ENCODE measurements around the gene CNFN.

Gene CNFN

DNA sequence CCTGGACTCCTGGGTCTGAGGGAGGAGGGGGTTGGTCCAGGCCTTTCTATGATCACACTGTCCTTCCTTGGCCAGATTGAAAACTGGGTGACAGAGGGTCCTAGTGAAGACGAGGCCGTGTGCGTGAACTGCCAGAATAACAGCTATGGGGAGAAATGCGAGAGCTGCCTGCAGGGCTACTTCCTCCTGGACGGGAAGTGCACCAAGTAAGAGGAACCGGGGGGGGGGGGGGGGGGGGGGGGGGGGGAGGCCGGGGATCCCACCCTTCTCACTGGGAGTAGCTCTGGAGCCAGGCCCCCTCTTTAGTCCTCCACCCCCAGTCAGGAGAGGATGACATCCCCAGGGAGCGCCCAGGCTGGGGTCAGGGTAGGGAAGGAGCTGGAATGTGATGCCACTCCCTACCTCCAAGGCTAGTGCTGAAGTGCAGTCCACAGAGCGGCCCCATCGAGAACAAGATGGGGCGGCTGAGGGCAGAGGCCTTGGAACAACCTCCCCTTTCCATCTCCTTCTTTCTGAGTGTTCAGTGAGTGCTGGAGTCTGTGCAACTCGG lies 19.4 kb downstream of the CNFN start:
- DNase-seq = no peak

DNA sequence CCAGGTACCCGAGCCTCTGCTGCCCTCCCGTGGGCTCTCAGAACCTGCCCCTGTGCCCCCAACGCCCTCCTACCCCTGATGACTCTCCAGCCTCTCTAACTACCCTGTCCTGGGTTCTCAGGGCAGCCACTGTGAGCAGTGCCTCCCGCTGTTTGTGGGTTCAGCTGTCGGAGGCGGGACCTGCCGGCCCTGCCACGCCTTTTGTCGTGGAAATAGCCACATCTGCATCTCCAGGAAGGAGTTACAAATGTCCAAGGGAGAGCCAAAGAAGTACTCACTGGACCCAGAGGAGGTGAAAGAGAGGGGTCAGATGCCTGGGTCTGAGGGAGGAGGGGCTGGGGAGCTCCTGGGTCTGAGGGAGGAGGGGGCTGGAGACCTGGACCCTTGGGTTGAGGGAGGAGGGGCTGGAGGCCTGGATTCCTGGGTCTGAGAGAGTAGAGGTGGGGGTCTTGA lies 20.0 kb downstream of the CNFN start:
- no peak for DNase-seq

DNA sequence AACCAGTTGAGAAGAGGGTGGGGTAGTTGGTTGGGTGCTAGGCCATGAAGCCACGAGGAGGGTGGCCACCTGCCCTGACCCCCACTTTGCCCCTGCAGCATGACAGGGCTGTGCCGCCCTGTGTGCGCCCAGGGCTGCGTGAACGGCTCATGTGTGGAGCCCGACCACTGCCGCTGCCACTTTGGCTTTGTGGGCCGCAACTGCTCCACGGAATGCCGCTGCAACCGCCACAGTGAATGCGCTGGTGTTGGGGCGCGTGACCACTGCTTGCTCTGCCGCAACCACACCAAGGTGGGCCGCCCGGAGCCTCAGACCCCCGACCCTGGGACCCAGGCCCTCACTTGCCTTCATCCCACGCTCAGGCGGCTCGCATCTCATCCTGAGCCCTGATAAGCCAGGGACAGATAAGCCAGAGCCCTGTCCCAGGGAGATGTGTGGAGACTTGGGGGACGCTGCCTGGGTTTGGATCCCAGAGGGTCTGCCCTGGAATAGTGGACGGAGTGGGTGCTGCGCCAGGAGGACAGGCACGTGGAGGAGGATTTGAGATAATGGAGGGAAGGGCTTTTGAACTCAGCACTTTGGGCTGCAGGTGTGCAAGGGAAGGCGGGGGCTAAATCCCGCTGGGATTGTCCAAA lies 20.5 kb downstream of the CNFN start:
- no peak for DNase-seq

DNA sequence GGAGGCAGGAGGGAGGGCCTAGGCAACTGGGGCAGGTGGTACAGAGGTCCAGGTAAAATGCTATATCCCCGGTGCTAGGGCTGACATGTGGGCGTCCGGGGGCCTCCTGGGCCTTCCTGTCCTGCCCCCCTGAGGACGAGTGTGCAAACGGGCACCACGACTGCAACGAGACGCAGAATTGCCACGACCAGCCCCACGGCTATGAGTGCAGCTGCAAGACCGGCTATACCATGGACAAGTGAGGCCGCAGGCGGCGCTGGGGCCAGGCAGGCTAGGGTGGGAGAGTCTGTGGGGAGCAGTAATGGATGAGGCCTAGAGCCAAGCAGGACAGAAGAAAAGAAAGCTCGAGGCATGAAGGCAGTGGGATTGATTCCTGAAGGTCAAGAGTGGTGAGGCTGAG lies 21.3 kb downstream of the CNFN start:
- DNase-seq = no peak

DNA sequence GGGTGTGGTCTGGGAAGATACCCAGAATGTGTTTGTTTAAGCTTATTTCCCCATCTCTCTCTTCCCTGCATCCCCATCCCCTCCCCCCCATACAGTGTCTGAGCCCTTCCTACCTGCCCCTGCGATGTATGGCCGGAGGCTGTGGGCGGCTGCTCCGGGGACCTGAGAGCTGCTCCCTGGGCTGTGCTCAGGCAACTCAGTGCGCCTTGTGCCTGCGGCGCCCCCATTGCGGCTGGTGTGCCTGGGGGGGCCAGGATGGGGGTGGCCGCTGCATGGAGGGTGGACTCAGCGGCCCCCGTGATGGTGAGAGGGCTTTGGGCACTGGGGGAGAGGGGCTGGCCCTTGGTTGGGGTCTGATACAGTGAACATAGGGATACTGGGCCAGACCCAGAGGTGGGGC lies 21.7 kb downstream of the CNFN start:
- no peak for DNase-seq

DNA sequence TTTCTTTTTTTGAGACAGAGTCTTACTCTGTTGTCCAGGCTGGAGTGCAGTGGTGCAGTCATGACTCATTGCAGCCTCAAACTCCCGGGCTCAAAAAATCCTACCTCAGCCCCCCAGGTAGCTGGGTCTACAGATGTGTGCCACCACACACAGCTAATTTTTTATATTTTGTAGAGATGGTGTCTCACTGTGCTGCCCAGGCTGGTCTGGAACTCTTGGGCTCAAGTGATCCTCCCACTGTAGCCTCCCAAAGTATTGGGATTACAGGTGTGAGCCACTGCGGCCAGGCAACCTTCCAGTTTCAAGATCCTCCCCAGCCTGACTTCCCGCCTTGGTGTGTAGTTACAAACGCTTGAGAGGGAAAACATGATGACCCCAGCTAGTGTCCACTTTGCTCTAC lies 22.2 kb downstream of the CNFN start:
- no peak for DNase-seq

DNA sequence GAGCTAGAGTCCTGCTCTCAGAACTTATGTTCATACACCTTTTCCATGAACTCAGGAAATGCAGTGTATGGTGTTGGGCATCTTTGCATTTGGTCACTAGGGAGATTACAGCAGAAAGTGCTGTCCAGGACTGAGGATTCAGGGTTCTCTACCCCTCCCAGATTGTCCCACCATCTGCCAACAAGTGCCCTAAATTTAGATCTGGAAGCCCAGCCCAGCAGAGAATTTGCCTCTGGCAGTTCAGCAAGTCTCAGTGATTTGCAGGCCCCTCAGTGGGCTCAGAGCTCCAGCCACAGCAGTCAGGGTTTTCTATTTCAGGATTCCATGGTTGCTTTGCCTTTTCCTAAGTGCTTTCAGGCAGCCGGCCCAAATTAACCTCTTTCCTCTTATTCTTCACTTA lies 23.4 kb downstream of the CNFN start:
- DNase-seq = no peak

DNA sequence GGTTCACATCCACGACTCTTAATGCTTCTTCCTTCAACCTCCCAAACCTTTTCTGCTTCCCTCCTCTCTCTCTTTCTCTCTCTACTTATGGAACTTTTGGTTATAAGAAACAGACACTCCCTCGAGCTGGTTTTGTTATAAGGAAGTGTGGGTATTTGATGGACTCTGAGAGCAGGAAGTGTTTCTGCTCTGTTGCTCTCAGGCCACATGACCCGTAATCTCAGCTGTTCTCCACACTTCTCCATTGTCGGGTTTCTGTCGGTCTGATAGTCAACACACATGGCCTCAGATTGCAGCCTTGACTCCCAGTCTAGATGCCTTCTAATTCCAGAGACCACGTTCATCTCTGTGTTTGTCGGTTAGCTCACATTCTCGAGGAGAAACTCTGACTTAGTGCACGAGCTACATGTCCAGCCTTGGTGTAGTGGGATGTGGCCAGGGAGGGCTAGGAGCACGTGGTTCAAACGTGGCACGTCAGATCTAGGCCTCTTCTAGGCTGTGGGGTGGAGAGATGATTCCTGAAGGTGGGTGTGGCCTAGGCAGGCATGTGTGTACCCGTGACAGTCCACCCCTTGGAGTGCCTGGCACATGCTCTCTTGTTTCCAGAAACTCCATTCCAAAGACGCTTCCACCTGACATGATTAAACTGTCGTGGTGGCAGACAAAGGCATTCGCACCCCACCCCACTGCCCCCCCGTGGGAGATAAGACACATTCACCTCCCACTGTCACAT lies 26.3 kb downstream of the CNFN start:
- no peak for DNase-seq

DNA sequence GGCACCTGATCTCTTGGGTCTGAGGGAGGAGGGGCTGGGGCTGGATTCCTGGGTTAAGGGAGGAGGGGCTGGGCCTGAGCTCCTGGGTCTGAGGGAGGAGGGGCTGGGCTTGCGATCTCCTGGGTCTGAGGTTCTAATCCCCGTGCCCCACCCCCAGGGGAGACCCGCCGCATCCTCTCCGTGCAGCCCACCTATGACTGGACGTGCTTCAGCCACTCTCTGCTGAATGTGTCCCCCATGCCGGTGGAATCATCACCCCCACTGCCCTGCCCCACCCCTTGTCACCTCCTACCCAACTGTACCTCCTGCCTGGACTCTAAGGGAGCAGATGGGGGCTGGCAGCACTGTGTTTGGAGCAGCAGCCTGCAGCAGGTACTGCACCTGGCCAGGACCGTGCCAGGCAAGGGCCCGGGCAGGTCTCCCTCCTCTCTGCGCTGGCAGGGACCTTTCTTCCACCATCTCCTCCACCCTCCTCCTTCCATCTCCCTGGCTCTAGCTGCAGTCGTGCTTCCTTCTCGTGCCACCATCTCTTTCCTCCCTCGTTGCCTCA lies 27.1 kb downstream of the CNFN start:
- DNase-seq = no peak

DNA sequence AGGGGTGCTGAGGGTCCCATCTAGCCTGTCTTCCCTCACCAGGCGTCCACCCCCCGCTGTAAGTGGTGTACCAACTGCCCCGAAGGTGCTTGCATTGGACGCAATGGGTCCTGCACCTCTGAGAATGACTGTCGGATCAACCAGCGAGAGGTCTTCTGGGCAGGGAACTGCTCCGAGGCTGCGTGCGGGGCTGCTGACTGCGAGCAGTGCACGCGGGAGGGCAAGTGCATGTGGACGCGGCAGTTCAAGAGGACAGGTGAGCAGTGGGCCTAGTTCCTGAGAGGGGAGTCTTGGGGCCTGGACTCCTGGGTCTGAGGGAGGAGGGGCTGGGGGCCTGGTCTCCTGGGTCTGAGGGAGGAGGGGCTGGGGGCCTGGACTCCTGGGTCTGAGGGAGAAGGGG lies 27.8 kb downstream of the CNFN start:
- no peak for DNase-seq

DNA sequence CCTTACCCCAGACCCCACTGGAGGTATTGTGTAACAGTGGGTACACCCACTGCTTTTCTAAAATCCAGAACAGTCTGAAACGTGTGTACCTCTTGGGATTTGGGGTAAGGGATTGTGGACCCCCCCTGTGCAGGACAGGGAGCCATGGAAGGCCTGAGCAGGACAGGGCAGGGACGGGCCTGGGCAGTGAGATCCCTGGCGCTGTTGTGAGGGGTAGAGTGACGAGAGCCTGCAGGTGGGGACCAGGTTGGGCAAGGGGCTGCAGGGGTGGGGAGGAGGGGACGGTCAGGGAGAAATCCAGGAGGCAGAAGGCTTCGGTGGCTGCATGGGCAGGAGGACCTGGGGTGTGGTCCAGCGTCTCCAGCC lies 28.6 kb downstream of the CNFN start:
- no peak for DNase-seq

DNA sequence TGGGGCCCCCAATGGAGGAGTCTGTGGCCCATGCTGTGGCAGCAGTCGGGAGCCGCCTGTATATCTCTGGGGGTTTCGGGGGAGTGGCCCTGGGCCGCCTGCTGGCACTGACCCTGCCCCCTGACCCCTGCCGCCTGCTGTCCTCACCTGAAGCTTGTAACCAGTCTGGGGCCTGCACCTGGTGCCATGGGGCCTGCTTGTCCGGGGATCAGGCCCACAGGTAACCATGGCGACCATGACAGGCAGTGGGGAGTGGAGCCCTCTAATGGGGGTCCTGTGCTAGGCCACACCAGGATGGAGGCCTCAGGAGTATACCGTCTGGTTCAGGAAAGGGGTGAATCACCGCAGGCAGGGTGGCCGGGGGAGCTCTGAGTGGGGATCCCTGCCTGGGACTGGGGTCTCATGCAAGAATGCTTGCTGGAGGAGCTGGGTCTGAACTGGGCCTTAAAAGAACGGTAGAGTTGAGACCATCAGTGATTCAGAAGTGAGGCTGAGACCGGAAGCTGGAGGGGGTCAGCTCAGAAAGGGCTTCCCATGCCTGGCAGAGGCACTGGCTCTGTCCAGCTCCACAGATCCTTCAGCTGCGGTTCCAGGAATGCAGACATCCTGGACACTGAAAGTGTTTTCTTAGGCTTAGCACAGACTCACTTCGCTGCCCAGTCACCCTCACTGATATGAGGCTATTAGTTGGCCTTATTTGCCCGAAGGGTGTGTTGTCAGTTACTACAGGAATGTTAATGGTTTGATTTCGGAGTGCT lies 29.1 kb downstream of the CNFN start:
- DNase-seq = no peak

DNA sequence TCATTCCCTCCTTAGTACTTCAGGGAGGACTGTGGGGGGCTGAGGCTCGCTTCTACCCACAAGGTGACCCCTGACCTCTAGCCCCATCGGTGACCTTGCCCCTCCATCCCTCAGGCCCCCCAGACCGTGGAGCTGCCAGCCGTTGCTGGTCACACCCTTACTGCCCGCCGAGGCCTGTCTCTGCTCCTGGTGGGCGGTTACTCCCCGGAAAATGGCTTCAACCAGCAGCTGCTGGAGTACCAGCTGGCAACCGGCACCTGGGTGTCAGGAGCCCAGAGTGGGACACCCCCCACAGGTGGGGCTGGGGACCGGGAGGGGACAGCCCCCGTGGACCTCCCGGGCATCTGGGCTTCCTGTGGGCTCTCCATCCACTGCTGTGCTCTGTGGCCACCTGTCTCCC lies 32.8 kb downstream of the CNFN start:
- no peak for DNase-seq

DNA sequence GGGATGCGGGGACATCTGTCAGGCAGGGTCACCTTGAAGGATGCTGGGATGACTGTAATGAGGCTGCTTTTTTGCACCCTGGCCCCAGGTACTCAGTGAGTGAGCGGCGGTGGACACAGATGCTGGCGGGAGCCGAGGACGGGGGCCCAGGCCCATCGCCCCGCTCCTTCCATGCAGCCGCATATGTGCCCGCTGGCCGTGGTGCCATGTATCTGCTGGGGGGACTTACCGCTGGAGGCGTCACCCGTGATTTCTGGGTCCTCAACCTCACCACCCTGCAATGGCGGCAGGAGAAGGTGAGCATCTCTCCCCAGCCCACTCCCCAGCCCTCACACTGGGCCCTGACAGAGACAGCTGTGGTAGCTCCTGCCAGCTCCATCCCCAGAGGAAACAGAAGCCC lies 33.4 kb downstream of the CNFN start:
- DNase-seq = no peak

DNA sequence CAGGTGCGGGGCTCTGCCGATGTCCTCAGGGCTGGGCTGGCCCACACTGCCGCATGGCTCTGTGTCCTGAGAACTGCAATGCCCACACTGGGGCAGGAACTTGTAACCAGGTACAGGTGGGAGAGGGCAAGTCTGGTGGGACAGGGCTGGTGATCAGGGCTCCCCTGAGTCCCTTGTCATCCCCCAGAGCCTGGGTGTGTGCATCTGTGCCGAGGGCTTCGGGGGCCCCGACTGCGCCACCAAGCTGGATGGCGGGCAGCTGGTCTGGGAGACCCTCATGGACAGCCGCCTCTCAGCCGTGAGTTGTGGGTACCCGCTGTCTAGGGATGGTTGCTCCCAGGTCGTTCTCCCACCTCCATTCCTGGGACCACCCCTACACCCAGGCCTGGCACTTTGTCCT lies 34.2 kb downstream of the CNFN start:
- no peak for DNase-seq

DNA sequence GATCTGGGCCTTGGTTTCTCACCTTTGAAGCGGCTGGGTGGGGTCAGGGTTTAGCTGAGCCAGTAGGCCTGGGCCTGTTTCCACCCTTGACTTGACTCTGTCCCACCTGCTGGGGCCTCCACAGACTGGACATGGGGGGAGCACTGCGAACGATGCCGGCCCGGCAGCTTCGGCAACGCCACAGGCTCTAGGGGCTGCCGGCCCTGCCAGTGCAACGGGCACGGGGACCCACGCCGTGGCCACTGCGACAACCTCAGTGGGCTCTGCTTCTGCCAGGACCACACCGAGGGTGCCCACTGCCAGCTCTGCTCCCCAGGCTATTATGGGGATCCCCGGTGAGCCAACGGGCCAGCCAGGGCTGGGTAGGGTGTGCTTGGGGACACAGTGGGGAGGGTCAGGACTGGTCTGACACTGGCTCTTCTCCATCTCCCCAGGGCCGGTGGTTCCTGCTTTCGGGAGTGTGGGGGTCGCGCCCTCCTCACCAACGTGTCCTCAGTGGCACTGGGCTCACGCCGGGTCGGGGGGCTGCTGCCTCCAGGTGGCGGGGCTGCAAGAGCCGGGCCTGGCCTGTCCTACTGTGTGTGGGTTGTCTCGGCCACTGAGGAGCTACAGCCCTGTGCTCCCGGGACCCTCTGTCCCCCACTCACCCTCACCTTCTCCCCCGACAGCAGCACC lies 36.6 kb downstream of the CNFN start:
- no peak for DNase-seq

DNA sequence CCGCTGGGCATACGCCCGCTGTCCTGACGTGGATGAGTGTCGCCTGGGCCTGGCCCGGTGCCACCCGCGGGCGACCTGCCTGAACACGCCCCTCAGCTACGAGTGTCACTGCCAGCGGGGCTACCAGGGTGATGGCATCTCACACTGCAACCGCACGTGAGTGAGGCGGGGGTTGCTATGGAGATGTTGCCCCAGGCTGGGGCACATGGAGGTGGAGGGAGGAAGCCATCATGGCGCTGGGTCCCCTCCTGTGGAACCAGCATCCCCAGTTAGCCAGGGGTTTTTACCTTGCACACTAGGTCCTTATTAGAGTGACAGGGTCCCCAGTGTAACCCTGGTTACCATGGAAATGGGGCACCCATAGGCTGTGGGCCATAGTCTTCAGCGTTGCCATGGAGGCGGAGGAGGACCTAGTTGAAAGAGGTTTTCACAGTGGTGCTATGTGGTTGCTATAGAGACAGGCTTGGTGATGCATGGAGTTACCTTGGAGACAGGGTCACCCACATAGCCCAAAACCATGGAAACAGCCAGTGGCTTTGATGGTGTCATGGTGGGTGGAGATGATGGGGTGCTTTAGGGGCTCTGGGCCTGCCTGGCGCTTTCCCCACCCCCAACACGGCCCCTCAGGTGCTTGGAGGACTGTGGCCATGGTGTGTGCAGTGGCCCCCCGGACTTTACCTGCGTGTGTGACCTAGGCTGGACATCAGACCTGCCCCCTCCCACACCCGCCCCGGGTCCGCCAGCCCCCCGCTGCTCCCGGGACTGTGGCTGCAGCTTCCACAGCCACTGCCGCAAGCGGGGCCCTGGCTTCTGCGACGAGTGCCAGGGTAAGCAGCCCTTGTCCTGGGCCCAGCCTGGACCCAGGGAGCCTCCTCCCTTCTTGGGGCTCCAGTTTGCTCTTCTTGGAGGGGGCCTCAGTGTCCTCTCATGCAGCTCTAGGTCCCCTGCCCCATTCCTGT lies 37.5 kb downstream of the CNFN start:
- DNase-seq = no peak

DNA sequence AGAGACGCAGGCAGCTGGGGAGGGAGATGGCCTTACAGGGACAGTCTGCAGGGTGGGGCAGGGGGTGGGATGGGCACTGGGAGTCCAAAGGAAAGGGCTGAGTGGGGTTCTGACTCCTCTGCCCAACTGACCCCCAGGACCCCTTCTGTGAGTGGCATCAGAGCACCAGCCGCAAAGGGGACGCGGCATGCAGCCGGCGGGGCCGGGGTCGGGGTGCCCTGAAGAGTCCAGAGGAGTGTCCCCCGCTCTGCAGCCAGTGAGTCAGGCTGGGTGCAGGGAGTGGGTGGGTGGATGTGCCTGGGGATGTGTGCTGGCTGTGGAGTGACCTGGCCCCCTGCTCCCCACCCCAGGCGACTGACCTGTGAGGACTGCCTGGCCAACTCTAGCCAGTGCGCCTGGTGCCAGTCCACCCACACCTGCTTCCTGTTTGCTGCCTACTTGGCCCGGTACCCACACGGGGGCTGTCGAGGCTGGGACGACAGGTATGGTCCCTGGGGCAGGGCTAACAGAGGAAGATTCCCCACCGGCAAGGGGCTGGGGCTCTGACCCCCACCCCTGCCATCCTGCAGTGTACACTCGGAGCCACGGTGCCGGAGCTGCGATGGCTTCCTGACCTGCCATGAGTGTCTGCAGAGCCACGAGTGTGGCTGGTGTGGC lies 38.9 kb downstream of the CNFN start:
- DNase-seq = no peak

DNA sequence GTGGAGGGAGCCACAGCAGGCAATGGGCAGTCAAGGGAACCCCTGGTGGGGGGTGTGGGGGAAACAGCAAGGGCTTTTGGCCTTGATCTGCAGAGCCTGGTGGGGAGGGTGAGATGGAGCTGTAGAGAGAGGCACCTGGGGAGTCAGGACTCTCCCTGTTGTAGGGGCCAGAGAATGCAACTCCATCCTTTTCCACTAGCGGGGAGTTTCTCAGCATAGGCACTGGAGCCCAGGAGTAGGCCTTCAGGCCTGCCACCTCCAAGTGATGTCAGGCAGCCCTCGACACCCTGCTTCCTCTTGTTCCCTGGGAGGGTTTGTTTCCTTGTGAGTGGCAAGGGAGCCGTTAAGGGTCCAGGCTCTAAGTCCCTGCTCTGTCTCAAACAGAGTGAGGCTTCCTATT lies 39.7 kb downstream of the CNFN start:
- DNase-seq = no peak

DNA sequence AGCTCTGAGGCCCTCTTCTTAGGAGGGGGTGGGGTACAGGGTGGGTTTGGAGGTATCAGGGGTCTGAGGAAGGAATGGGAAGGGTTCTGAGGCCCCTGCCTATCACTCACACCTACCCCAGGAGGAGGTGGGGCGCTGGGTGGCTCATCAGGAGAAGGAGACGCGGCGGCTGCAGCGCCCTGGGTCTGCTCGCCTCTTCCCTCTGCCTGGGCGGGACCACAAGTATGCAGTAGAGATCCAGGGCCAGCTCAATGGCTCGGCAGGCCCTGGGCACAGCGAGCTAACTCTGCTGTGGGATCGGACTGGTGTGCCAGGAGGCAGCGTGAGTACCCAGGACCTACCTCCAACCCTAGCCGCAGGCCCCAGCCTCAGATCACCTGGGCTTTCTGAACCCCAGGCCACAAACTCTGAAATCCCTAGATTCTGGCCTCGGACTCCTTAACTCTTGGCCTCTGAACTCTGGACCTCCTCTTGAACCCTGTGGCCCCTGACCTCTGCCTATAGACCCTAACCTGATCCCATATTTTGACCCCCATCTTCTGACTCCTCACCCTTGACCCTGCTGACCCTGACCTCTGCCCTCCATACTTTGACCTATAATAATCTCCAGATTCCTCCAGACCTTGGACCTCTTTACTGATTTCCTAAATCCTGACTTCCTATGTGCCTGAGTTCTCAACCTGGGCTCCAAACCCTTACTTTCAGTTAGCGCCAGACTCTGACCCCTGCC lies 40.6 kb downstream of the CNFN start:
- DNase-seq = no peak

DNA sequence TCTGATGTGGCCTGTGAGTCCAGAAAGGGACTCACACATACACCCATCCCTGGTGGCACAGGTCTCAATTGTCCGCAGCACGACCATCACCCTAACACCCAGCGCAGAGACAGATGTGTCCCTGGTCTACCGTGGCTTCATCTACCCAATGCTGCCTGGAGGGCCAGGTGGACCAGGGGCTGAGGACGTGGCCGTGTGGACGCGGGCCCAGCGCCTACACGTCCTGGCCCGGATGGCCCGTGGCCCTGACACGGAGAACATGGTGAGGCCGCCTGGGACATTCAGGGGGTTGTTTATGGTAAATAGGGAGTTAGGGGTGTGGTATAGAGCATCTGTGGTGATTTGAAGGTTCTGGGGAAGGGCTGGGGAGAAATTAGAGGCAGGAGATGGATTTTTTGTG lies 41.9 kb downstream of the CNFN start:
- no peak for DNase-seq
